ENCODE data around the gene CCDC3.
"Not testable (repeated sequence)": the region's sequence is repeated elsewhere in the genome, so short reads cannot be mapped to it uniquely, and the experiment has no call there.

The CCDC3 gene

GRCh38 chr10:13000431-13000830 lies 1.1 kb downstream of the CCDC3 start:
- no peak for DNase-seq (ENCODE audit: low read depth)

- no peak for DNase-seq (ENCODE audit: low read depth)
These were observed 1.7 kb downstream of the CCDC3 start for GRCh38 chr10:12999849-13000248.

- no peak for DNase-seq (ENCODE audit: low read depth)
These were observed 6.1 kb downstream of the CCDC3 start for GRCh38 chr10:12995425-12995861.

GRCh38 chr10:12993595-12993994 lies 7.9 kb downstream of the CCDC3 start:
- no peak for DNase-seq (ENCODE audit: low read depth)

- no peak for DNase-seq (ENCODE audit: low read depth)
These were observed 16.2 kb downstream of the CCDC3 start for GRCh38 chr10:12985347-12985746.

- peak; percentile 54 for DNase-seq (ENCODE audit: low read depth)
These were observed 17.3 kb downstream of the CCDC3 start for GRCh38 chr10:12984165-12984747.

- not testable (repeated sequence) for DNase-seq (ENCODE audit: low read depth)
These were observed 17.9 kb downstream of the CCDC3 start for GRCh38 chr10:12983568-12983967.

- peak; percentile 60 for DNase-seq (ENCODE audit: low read depth)
These were observed 19.9 kb downstream of the CCDC3 start for GRCh38 chr10:12981570-12981969.

GRCh38 chr10:12980713-12981306 lies 20.7 kb downstream of the CCDC3 start:
- DNase-seq (ENCODE audit: low read depth): no peak

GRCh38 chr10:12980102-12980661 lies 21.3 kb downstream of the CCDC3 start:
- DNase-seq (ENCODE audit: low read depth): no peak

- no peak for DNase-seq (ENCODE audit: low read depth)
These were observed 22.6 kb downstream of the CCDC3 start for GRCh38 chr10:12978891-12979290.

- DNase-seq (ENCODE audit: low read depth): no peak
These were observed 25.6 kb downstream of the CCDC3 start for GRCh38 chr10:12975906-12976305.

GRCh38 chr10:12975266-12975665 lies 26.2 kb downstream of the CCDC3 start:
- peak; percentile 19 for DNase-seq (ENCODE audit: low read depth)

- no peak for DNase-seq (ENCODE audit: low read depth)
These were observed 26.9 kb downstream of the CCDC3 start for GRCh38 chr10:12974491-12975199.

- DNase-seq (ENCODE audit: low read depth): no peak
These were observed 27.4 kb downstream of the CCDC3 start for GRCh38 chr10:12974078-12974477.

- DNase-seq (ENCODE audit: low read depth): no peak
These were observed 28.3 kb downstream of the CCDC3 start for GRCh38 chr10:12973149-12973718.

GRCh38 chr10:12972146-12972545 lies 29.4 kb downstream of the CCDC3 start:
- DNase-seq (ENCODE audit: low read depth): no peak

GRCh38 chr10:12971001-12971788 lies 30.3 kb downstream of the CCDC3 start:
- no peak for DNase-seq (ENCODE audit: low read depth)

- DNase-seq (ENCODE audit: low read depth): no peak
These were observed 31.6 kb downstream of the CCDC3 start for GRCh38 chr10:12969951-12970350.

- DNase-seq (ENCODE audit: low read depth): no peak
These were observed 35.4 kb downstream of the CCDC3 start for GRCh38 chr10:12966067-12966466.

- peak; percentile 14 for DNase-seq (ENCODE audit: low read depth)
These were observed 35.9 kb downstream of the CCDC3 start for GRCh38 chr10:12965571-12965970.

- DNase-seq (ENCODE audit: low read depth): no peak
These were observed 39.0 kb downstream of the CCDC3 start for GRCh38 chr10:12962556-12962955.

Data from ELR (cell line).